Activated B cell treated with CpG ODN at 0.5 μM for 24 hours (primary cell): Measurements from ENCODE around the gene PRM2. TPM values are rescaled to one million over a fixed set of nuclear protein-coding genes. Genes with fewer than 3 reads are reported as not detected.
A peak's percentile ranks its signal among the peaks of the same experiment; 100 is the strongest.

ENCODE experiments used
- ATAC-seq: fragments of 200-7000 bp; cut with Tn5 transposase; one replicate; pipeline ENCODE4 v1.10.0; 2021; ENCODE audit warnings: low read depth, mild to moderate bottlenecking, moderate library complexity
- CTCF ChIA-PET: fragments of 350-600 bp; sonication (Branson Sonifier 250); formaldehyde crosslinking; loops from one replicate; lab custom pipeline; 2021; ENCODE audit warnings: antibody characterized with exemption; lab: Charles Lee
- POLR2A ChIA-PET: fragments of 350-600 bp; sonication (Branson Sonifier 250); formaldehyde crosslinking; loops from one replicate; lab custom pipeline; 2021; ENCODE audit warnings: antibody characterized with exemption; lab: Charles Lee
- DNase-seq: peaks from one replicate; pipeline ENCODE4 v3.0.0; 2022
- H3K27ac Mint-ChIP-seq: one replicate; pipeline ENCODE4 v1.8.0; 2020; ENCODE audit warnings: mixed read lengths
- H3K27me3 Mint-ChIP-seq: one replicate; pipeline ENCODE4 v1.8.0; 2021; ENCODE audit warnings: mixed read lengths
- H3K36me3 Mint-ChIP-seq: one replicate; pipeline ENCODE4 v1.8.0; 2021; ENCODE audit warnings: low read depth, mixed read lengths
- H3K4me1 Mint-ChIP-seq: one replicate; pipeline ENCODE4 v1.8.0; 2021; ENCODE audit warnings: mixed read lengths
- H3K4me3 Mint-ChIP-seq: one replicate; pipeline ENCODE4 v1.8.0; 2020; ENCODE audit warnings: mild to moderate bottlenecking, mixed read lengths
- H3K9me3 Mint-ChIP-seq: one replicate; pipeline ENCODE4 v1.8.0; 2020; ENCODE audit warnings: mixed read lengths
- intact Hi-C: fragments of 100-400 bp; cut with micrococcal nuclease; formaldehyde crosslinking; loops from one replicate; pipeline ENCODE4 v1.15.1; 2024
- total RNA-seq: library from RNA; stranded (reverse); gene quantifications from 2 replicates; pipeline ENCODE4 v1.2.3, GENCODE V29; 2022
- TF ChIP-seq, protein P1 (sequence below): fragments of 200-600 bp; IDR thresholded peaks from one replicate; pipeline ENCODE4 v1.8.0; 2022; ENCODE audit warnings: antibody characterized with exemption, mild to moderate bottlenecking

PRM2 gene
- total RNA-seq, 1 donor from 2014 or later, result not detected

DNA sequence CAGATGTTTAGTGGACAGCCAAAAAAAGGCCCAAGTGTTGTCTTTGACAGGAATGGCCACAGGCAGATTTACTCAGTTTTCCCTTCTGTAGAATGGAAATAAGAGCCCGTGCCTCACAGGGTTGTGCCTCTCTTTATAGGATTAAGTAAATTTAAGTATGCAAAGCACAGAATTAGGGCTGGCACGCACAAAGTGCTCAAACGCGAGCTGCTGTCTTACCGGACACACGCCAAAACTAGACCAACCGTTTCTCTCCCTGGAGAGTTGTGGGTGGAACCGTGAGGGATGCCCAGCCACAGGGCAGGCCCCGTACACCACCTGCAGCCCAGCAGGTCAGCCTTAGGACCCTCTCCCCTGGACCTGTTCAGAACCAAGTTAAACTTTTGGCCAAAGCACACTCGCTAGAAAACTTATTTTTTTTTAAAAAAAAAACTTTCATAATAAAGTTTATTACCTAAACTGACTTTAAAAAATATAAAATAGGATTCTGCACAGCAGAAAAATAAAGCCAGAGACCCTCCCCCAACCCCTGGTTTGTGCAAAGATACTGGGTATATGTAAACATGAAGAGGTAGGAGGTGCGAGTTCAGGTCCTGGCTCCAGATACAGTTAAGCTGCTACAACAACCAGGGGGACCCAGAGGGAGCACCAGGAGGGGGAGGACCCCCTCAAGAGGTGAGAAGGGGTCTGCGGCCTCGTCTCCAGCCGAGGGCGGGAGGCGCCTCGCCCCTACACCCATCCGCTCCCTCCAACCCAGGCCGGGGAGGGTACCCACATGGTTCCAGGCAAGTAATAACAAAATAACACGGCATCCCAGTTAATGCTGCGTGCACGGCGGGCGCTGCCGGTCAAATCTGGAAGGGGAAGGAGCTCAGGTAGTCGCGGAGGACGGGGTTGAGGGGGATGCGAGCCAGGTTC, 22.0 kb downstream of the PRM2 start:
- ChIA-PET POLR2A (interaction anchor here (0.6 to 9.8 kb wide), 40 partner anchors 9 to 385 kb away, joined by 3 to 252 read pairs (median 10); partner anchors contain the start of gene LITAF), CTCF (interaction anchor here (0.6 to 7.2 kb wide), 26 partner anchors 21 to 450 kb away, joined by 3 to 98 read pairs (median 8); no protein-coding TSS in a partner anchor)
- intact Hi-C loops, result loop anchor here (10.0 kb wide), 1 partner anchor 431 kb away; no protein-coding TSS in a partner anchor
- TF ChIP-seq, protein P1, sequence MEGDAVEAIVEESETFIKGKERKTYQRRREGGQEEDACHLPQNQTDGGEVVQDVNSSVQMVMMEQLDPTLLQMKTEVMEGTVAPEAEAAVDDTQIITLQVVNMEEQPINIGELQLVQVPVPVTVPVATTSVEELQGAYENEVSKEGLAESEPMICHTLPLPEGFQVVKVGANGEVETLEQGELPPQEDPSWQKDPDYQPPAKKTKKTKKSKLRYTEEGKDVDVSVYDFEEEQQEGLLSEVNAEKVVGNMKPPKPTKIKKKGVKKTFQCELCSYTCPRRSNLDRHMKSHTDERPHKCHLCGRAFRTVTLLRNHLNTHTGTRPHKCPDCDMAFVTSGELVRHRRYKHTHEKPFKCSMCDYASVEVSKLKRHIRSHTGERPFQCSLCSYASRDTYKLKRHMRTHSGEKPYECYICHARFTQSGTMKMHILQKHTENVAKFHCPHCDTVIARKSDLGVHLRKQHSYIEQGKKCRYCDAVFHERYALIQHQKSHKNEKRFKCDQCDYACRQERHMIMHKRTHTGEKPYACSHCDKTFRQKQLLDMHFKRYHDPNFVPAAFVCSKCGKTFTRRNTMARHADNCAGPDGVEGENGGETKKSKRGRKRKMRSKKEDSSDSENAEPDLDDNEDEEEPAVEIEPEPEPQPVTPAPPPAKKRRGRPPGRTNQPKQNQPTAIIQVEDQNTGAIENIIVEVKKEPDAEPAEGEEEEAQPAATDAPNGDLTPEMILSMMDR, result no peak
- H3K9me3 Mint-ChIP-seq, result no peaks in the 10 kb centered on the region
- no peak for ATAC-seq
- H3K4me3 Mint-ChIP-seq, result peak overlapping the region; percentile 89
- DNase-seq, result no peak
- H3K27me3 Mint-ChIP-seq, result no peaks in the 10 kb centered on the region
- peaks cover 60% of the 10 kb centered on the region for H3K4me1 Mint-ChIP-seq
- H3K27ac Mint-ChIP-seq, result peak overlapping the region; percentile 71
- peaks cover 38% of the 10 kb centered on the region for H3K36me3 Mint-ChIP-seq

DNA sequence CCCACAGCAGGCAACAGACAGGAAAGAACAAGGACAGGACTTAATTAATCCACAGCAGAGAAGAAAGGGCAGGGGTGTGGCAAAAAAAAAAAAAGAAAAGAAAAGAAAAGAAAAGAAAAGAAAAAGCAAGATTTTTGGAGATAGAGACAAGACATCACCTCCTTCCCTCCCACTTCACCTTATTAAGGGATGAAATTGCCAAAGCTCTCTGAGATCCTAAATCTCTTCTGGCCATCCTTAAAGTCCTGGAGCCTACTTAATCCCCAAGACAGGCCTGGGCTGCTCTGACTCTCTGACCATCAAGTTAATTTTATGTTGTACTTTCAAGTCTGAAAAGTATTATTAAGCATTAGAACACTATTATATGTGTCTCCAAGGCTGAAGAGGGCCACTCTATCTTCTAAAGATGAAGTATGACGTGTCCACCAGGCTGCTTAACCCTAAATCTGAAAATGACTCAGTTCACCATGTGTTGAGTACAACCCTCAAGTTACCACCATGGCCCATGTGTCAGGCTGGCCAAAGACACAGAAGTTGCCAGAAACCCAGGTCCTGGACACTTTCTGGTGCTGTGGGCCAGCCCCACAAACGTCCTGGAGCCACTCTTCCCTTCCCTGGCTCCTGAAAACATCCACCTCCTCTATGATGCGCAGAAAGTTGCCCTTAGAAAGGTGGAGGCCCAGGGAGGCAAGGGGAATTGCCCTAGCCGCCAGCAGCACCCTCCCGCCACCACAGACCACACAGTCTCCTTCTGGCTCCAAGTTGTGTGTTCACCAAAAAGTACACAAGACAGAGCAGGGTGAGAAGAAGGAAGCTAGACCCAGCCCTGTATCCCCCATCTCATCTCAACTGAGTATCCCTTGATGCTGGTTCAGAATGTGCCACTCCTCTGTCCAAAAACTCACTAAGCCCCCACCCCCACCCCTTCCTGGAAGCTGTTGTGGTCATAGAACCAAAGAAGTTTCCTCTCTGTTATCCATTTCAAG, 23.0 kb downstream of the PRM2 start:
- TF ChIP-seq, protein P1, result no peak
- peaks cover 60% of the 10 kb centered on the region for H3K4me1 Mint-ChIP-seq
- no peaks in the 10 kb centered on the region for H3K9me3 Mint-ChIP-seq
- DNase-seq, result no peak
- ChIA-PET POLR2A (interaction anchor here (0.6 to 9.8 kb wide), 43 partner anchors 9 to 489 kb away, joined by 3 to 252 read pairs (median 15); partner anchors contain the start of gene LITAF), CTCF (interaction anchor here (0.6 to 6.4 kb wide), 12 partner anchors 10 to 449 kb away, joined by 4 to 98 read pairs (median 10); no protein-coding TSS in a partner anchor)
- no peaks in the 10 kb centered on the region for H3K27me3 Mint-ChIP-seq
- peak overlapping the region; percentile 71 for H3K27ac Mint-ChIP-seq
- intact Hi-C loops, result loop anchor here (10.0 kb wide), 1 partner anchor 431 kb away; no protein-coding TSS in a partner anchor
- H3K36me3 Mint-ChIP-seq, result peaks cover 40% of the 10 kb centered on the region
- H3K4me3 Mint-ChIP-seq, result peak overlapping the region; percentile 89
- no peak for ATAC-seq

DNA sequence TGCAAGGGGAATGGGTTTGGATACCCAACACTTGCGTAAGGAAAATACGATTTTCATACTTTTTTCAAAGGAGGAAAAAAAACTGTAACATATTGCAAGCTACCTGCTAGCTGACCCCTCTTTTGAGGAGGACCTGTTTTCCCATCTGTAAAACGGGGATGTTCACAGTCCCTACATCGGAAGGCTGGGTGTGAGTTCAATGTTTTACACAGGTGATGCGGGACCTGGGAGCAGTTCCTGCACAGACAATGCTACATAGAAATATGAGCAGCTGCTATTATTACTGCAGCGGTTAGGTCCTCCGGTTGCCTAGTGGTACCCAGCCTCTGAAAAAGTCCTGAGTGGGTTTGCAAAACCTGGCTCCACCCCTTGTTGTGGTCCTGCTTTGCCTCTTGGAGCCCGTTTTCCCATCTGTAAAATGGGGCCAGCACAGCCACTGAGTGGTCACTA, 23.8 kb downstream of the PRM2 start:
- DNase-seq, result no peak
- intact Hi-C loops, result loop anchor here (10.0 kb wide), 1 partner anchor 432 kb away; no protein-coding TSS in a partner anchor
- H3K27ac Mint-ChIP-seq, result peak overlapping the region; percentile 77
- ChIA-PET CTCF (interaction anchor here (0.8 to 1.7 kb wide), 8 partner anchors 10 to 289 kb away, joined by 3 to 5 read pairs (median 4); no protein-coding TSS in a partner anchor), POLR2A (interaction anchor here (0.6 to 9.8 kb wide), 34 partner anchors 16 to 288 kb away, joined by 3 to 161 read pairs (median 8); no protein-coding TSS in a partner anchor)
- no peaks in the 10 kb centered on the region for H3K9me3 Mint-ChIP-seq
- peaks cover 40% of the 10 kb centered on the region for H3K36me3 Mint-ChIP-seq
- ATAC-seq, result no peak
- H3K4me3 Mint-ChIP-seq, result peak overlapping the region; percentile 89
- TF ChIP-seq, protein P1, result no peak
- H3K27me3 Mint-ChIP-seq, result no peaks in the 10 kb centered on the region
- H3K4me1 Mint-ChIP-seq, result peaks cover 59% of the 10 kb centered on the region

DNA sequence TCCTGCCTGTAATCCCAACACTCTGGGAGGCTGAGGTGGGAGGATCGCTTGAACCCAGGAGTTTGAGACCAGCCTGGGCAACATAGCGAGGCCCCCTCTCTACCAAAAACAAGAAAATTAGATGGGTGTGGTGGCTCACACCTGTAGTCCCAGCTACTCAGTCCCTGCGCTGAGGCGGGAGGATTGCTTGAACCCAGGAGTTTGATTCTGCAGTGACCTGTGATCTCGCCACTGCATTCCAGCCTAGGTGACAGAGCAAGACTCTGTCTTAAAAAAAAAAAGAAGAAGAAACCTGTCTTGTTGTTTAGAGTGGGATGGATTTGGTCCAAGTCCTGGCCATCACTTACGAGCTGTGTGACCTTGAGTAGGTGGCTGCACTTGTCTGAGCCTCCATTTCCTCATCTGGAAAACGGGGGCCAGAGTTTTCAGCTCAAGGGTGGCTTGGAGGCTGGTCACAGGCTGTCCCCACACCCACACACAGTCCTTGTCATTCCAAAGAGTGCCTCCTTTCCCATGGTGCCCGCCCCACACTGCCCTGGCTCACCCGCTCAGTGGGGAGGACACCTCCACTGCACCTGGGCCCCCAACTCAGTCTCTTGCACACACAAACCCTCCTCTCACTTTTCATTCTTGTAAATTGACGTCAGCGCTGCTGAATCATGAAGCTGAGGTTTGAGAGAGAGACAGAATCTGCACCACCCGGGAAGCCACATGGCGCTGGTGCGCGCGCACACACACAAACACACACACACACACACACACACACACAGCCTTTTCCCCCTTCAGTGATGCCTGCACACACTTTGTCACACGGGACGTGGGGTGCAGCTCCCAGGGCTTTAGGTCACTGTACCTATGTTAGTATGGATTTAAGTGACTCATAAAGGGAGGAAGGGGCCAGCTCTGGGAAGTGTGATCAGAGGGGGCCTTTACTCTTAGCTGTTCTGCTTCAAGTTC, 24.5 kb downstream of the PRM2 start:
- intact Hi-C loops, result loop anchor here (10.0 kb wide), 1 partner anchor 433 kb away; no protein-coding TSS in a partner anchor
- peak overlapping the region; percentile 77 for H3K27ac Mint-ChIP-seq
- no peaks in the 10 kb centered on the region for H3K27me3 Mint-ChIP-seq
- H3K36me3 Mint-ChIP-seq, result peaks cover 40% of the 10 kb centered on the region
- POLR2A ChIA-PET, result interaction anchor here (0.6 to 9.8 kb wide), 42 partner anchors 16 to 432 kb away, joined by 3 to 161 read pairs (median 7); no protein-coding TSS in a partner anchor
- TF ChIP-seq, protein P1, result no peak
- no peaks in the 10 kb centered on the region for H3K9me3 Mint-ChIP-seq
- DNase-seq, result no peak
- peaks cover 52% of the 10 kb centered on the region for H3K4me1 Mint-ChIP-seq
- H3K4me3 Mint-ChIP-seq, result peak overlapping the region; percentile 89
- ATAC-seq, result no peak
- CTCF ChIA-PET, result interaction anchor here (0.6 to 1.7 kb wide), 10 partner anchors 9 to 288 kb away, joined by 3 to 5 read pairs (median 4); no protein-coding TSS in a partner anchor
